ENCODE measurements around the gene ARL2BP. TPM values are rescaled to one million over a fixed set of nuclear protein-coding genes. Genes with fewer than 3 reads are reported as not detected.

Gene ARL2BP
- polyA plus RNA-seq, 3 donors: 35.4 to 84.6 (median 84.0) TPM

DNA sequence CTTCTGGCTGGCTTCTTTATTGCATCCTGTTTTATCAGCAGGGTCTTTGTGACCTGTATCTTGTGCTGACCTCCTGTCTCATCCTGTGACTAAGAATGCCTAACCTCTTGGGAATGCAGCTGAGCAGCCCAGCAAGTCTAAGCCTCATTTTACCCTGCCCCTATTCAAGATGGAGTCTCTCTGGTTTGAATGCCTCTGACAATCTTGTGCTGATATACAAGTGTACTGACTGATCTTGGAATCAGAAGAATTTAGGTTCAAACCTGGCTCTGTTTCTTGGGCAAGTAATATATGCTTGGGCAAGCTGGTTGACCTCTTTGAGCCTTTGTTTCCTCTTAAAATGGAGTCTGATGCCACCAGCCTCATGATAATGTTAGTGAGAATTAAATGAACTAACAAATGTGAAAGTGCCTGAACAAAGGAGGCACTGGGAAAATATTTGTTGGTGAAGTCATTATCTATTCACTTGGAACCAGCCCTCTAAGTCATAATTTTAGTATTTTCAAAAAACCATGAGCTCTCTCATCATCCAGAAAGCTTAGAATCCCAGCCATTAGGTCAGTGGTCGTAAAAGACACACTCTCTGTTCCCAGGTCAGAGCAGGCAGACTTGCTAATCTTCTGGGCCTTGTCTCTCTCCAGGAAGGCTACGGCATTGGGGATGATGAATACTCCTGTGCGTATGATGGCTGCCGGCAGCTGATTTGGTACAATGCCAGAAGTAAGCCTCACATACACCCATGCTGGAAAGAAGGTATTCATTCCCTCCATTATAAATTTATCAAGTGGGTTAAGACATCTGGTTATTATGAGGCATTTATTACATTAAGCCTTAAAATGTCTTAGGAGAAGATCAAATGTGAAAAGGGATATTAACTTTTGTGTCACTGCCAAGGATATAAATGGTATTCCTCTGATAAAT is 18.1 kb upstream of the ARL2BP start:
- WGBS (ENCODE audit: insufficient coverage): 100% methylated on average over 2 of the region's 4 CpGs
- no peaks in the 10 kb centered on the region for H3K9me3 Mint-ChIP-seq
- no peak for DNase-seq
- TF ChIP-seq, protein P1, sequence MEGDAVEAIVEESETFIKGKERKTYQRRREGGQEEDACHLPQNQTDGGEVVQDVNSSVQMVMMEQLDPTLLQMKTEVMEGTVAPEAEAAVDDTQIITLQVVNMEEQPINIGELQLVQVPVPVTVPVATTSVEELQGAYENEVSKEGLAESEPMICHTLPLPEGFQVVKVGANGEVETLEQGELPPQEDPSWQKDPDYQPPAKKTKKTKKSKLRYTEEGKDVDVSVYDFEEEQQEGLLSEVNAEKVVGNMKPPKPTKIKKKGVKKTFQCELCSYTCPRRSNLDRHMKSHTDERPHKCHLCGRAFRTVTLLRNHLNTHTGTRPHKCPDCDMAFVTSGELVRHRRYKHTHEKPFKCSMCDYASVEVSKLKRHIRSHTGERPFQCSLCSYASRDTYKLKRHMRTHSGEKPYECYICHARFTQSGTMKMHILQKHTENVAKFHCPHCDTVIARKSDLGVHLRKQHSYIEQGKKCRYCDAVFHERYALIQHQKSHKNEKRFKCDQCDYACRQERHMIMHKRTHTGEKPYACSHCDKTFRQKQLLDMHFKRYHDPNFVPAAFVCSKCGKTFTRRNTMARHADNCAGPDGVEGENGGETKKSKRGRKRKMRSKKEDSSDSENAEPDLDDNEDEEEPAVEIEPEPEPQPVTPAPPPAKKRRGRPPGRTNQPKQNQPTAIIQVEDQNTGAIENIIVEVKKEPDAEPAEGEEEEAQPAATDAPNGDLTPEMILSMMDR (IDR thresholded peaks at IDR 0.05): no peak
- peak overlapping the region in 1 of 7 donors; percentile 38 for H3K27ac Mint-ChIP-seq
- no peak overlapping the region for H2AFZ ChIP-seq (ENCODE audit: insufficient read depth, low read depth, low read length, poor library complexity, severe bottlenecking)
- no peaks in the 10 kb centered on the region for H3K4me1 Mint-ChIP-seq
- no peaks in the 10 kb centered on the region for H3K4me1 ChIP-seq (ENCODE audit: control insufficient read depth in 1 of 2, insufficient read depth in 2 of 2, low read length in 2 of 2)
- peaks cover 84 to 92% of the 10 kb centered on the region in 2 donors for H3K36me3 Mint-ChIP-seq
- H3K9ac ChIP-seq (ENCODE audit: insufficient read depth, low read length, poor library complexity, severe bottlenecking): no peak overlapping the region
- H3K27ac ChIP-seq (ENCODE audit: low read depth in 1 of 2, low read length in 2 of 2): no peak overlapping the region
- peaks cover 87 to 100% of the 10 kb centered on the region in 2 donors for H3K36me3 ChIP-seq (replicated peaks in 1 of 2; ENCODE audit: control insufficient read depth in 1 of 2, insufficient read depth in 2 of 2, low read length in 2 of 2)
- H3K4me2 ChIP-seq (replicated peaks; ENCODE audit: extremely low read depth, low read length, poor library complexity, severe bottlenecking): no peak overlapping the region
- no peak overlapping the region for H3K4me3 Mint-ChIP-seq
- no peaks in the 10 kb centered on the region for H4K20me1 ChIP-seq (ENCODE audit: insufficient read depth, low read length)
- H3K27me3 ChIP-seq (ENCODE audit: control insufficient read depth in 2 of 2, insufficient read depth in 2 of 2, low read length in 2 of 2): no peaks in the 10 kb centered on the region
- H3K4me3 ChIP-seq (replicated peaks in 1 of 3; ENCODE audit: low read depth in 2 of 3, low read length in 3 of 3): no peak overlapping the region
- no peaks in the 10 kb centered on the region for H3K27me3 Mint-ChIP-seq (ENCODE audit: low read depth in 3 of 3)
- H3K9me3 ChIP-seq (replicated peaks in 1 of 2; ENCODE audit: control insufficient read depth in 1 of 2, insufficient read depth in 1 of 2, low read length in 2 of 2): no peaks in the 10 kb centered on the region
- no peaks in the 10 kb centered on the region for H3K79me2 ChIP-seq (ENCODE audit: insufficient read depth, low read length)
- intact Hi-C loops (cut with micrococcal nuclease): no loop called here

DNA sequence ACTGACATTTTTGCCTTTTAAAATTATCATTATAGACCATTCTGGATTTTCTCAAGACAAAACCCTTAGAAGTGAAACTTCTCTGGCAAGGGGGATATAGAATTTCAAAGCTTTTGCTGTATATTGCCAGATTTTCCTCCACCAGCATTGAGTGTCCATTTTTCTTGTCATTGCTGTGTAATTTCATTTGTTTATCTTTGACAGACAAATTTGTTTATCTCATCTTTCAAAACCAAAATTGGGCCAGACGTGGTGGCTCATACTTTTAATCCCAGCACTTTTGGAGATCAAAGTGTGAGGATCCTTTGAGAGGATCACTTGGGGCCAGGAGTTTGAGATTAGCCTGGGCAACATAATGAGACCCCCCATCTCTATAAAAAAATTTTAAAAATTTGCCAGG is 16.0 kb upstream of the ARL2BP start:
- H2AFZ ChIP-seq (ENCODE audit: insufficient read depth, low read depth, low read length, poor library complexity, severe bottlenecking): no peak overlapping the region
- intact Hi-C loops (cut with micrococcal nuclease): no loop called here
- no CpG with 5 or more reads among the region's 1 CpG for WGBS (ENCODE audit: insufficient coverage)
- no peak overlapping the region for H3K27ac Mint-ChIP-seq
- TF ChIP-seq, protein P1 (IDR thresholded peaks at IDR 0.05): no peak
- H3K4me3 Mint-ChIP-seq: no peak overlapping the region
- no peaks in the 10 kb centered on the region for H3K9me3 ChIP-seq (replicated peaks in 1 of 2; ENCODE audit: control insufficient read depth in 1 of 2, insufficient read depth in 1 of 2, low read length in 2 of 2)
- H3K79me2 ChIP-seq (ENCODE audit: insufficient read depth, low read length): no peaks in the 10 kb centered on the region
- H3K4me2 ChIP-seq (replicated peaks; ENCODE audit: extremely low read depth, low read length, poor library complexity, severe bottlenecking): no peak overlapping the region
- no peak for DNase-seq
- H3K9me3 Mint-ChIP-seq: no peaks in the 10 kb centered on the region
- H3K27me3 Mint-ChIP-seq (ENCODE audit: low read depth in 3 of 3): no peaks in the 10 kb centered on the region
- H3K27me3 ChIP-seq (ENCODE audit: control insufficient read depth in 2 of 2, insufficient read depth in 2 of 2, low read length in 2 of 2): no peaks in the 10 kb centered on the region
- H3K4me3 ChIP-seq (replicated peaks in 1 of 3; ENCODE audit: low read depth in 2 of 3, low read length in 3 of 3): no peak overlapping the region
- H3K9ac ChIP-seq (ENCODE audit: insufficient read depth, low read length, poor library complexity, severe bottlenecking): no peak overlapping the region
- H3K4me1 Mint-ChIP-seq: no peaks in the 10 kb centered on the region
- H4K20me1 ChIP-seq (ENCODE audit: insufficient read depth, low read length): no peaks in the 10 kb centered on the region
- no peaks in the 10 kb centered on the region for H3K4me1 ChIP-seq (ENCODE audit: control insufficient read depth in 1 of 2, insufficient read depth in 2 of 2, low read length in 2 of 2)
- H3K36me3 ChIP-seq (replicated peaks in 1 of 2; ENCODE audit: control insufficient read depth in 1 of 2, insufficient read depth in 2 of 2, low read length in 2 of 2): peaks cover 91 to 100% of the 10 kb centered on the region in 2 donors
- H3K36me3 Mint-ChIP-seq: peaks cover 80 to 94% of the 10 kb centered on the region in 2 donors
- no peak overlapping the region for H3K27ac ChIP-seq (ENCODE audit: low read depth in 1 of 2, low read length in 2 of 2)

Data from CD14-positive monocyte (primary cell).